Measurements from ENCODE around the gene PHLPP1. TPM values are rescaled to one million over a fixed set of nuclear protein-coding genes. Genes with fewer than 3 reads are reported as not detected.

Gene PHLPP1
- total and polyA plus RNA-seq, 2 experiments from 2014 or later: 15.7 to 73.6 TPM

DNA sequence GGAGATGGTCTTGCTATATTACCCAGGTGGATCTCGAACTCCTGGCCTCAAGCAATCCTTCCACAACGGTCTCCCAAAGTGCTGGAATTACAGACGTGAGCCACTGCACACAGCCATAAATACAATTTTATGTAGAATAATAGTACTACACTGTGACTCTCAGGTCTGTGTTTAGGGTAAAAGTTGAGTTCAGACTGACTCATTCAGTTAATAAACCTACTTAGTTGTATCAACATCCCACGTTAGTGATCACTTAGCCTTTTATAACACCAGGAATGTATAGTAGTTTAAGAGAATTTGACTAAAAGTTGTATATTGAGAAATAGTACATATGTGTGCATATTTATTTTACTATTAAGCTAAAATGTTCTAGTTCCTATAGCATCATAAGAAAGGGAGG lies 237.5 kb downstream of the PHLPP1 start (continued):
- TF ChIP-seq, protein P1, sequence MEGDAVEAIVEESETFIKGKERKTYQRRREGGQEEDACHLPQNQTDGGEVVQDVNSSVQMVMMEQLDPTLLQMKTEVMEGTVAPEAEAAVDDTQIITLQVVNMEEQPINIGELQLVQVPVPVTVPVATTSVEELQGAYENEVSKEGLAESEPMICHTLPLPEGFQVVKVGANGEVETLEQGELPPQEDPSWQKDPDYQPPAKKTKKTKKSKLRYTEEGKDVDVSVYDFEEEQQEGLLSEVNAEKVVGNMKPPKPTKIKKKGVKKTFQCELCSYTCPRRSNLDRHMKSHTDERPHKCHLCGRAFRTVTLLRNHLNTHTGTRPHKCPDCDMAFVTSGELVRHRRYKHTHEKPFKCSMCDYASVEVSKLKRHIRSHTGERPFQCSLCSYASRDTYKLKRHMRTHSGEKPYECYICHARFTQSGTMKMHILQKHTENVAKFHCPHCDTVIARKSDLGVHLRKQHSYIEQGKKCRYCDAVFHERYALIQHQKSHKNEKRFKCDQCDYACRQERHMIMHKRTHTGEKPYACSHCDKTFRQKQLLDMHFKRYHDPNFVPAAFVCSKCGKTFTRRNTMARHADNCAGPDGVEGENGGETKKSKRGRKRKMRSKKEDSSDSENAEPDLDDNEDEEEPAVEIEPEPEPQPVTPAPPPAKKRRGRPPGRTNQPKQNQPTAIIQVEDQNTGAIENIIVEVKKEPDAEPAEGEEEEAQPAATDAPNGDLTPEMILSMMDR (conservative IDR thresholded peaks at IDR 0.05; ENCODE audit: low read depth in 2 of 2): no peak
- TF ChIP-seq EZH2 (IDR thresholded peaks at IDR 0.05; ENCODE audit: low read depth, unreplicated experiment) (no peak), EZH2phosphoT487 (IDR thresholded peaks at IDR 0.05; ENCODE audit: unreplicated experiment) (no peak), STAT1 (IDR thresholded peaks at IDR 0.05; ENCODE audit: unreplicated experiment) (no peak), NANOG (IDR thresholded peaks at IDR 0.05; ENCODE audit: borderline replicate concordance) (no peak), JUNB (IDR thresholded peaks at IDR 0.05; ENCODE audit: unreplicated experiment) (no peak)
- TF ChIP-seq, protein P2, sequence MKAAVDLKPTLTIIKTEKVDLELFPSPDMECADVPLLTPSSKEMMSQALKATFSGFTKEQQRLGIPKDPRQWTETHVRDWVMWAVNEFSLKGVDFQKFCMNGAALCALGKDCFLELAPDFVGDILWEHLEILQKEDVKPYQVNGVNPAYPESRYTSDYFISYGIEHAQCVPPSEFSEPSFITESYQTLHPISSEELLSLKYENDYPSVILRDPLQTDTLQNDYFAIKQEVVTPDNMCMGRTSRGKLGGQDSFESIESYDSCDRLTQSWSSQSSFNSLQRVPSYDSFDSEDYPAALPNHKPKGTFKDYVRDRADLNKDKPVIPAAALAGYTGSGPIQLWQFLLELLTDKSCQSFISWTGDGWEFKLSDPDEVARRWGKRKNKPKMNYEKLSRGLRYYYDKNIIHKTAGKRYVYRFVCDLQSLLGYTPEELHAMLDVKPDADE (IDR thresholded peaks at IDR 0.05): no peak

DNA sequence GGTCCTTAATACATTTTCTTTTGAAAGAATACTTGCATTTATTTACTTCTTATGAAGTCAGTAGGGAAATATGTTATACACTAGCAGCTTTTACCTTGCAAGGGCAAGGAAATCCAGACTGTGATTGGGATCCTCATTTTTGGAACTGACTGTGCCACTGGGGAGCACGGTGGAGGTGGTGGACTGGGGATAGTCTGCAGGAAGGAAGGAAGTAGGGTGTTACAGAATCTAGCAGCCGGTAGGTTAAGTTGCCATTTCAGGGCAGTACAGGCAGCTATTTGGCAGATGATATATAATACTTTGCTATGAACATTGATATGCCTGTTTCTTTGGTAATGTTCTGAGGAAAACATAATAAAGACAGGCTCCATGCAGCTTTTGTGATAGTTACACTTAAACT lies 238.3 kb downstream of the PHLPP1 start:
- H3F3A ChIP-seq (replicated peaks; ENCODE audit: low read depth): no peaks in the 10 kb centered on the region
- no peak overlapping the region for H2AFZ ChIP-seq
- H3K36me3 Mint-ChIP-seq (ENCODE audit: low read depth): peaks cover 57% of the 10 kb centered on the region
- H3K9me3 Mint-ChIP-seq: peaks cover 3% of the 10 kb centered on the region; the same call in 2 of the 3 replicates
- peaks cover 8% of the 10 kb centered on the region for H3K27me3 Mint-ChIP-seq (ENCODE audit: insufficient read depth, low read depth, poor library complexity)
- no peaks in the 10 kb centered on the region for H3K79me2 ChIP-seq (replicated peaks; ENCODE audit: insufficient read depth)
- H3K4me3 Mint-ChIP-seq: no peak overlapping the region
- no peaks in the 10 kb centered on the region for H3K36me3 ChIP-seq (ENCODE audit: insufficient read depth)
- no peak overlapping the region for H3K4me3 ChIP-seq
- peaks cover 4% of the 10 kb centered on the region; the same call in 2 of the 3 replicates for H3K4me1 Mint-ChIP-seq
- H3K4me2 ChIP-seq: no peak overlapping the region
- H3K4me1 ChIP-seq (ENCODE audit: insufficient read depth): peaks cover 3% of the 10 kb centered on the region; the same call in 1 of the 2 replicates
- DNase-seq (ENCODE audit: low spot score): no peak
- no peak for TF ChIP-seq JUNB (IDR thresholded peaks at IDR 0.05; ENCODE audit: unreplicated experiment)
- no peak for TF ChIP-seq POLR2AphosphoS5 (IDR thresholded peaks at IDR 0.05; ENCODE audit: low read depth)
- TF ChIP-seq STAT1 (IDR thresholded peaks at IDR 0.05; ENCODE audit: unreplicated experiment): no peak
- H3K27ac Mint-ChIP-seq: no peak overlapping the region
- H3K27ac ChIP-seq (ENCODE audit: low read depth): no peak overlapping the region
- no peaks in the 10 kb centered on the region for H3K27me3 ChIP-seq (ENCODE audit: insufficient read depth)
- H3K9me2 ChIP-seq (ENCODE audit: insufficient read depth): no peaks in the 10 kb centered on the region
- H4K20me1 ChIP-seq (replicated peaks; ENCODE audit: insufficient read depth): no peaks in the 10 kb centered on the region; the same call in 1 of the 2 replicates
- ATAC-seq: no peak

DNA sequence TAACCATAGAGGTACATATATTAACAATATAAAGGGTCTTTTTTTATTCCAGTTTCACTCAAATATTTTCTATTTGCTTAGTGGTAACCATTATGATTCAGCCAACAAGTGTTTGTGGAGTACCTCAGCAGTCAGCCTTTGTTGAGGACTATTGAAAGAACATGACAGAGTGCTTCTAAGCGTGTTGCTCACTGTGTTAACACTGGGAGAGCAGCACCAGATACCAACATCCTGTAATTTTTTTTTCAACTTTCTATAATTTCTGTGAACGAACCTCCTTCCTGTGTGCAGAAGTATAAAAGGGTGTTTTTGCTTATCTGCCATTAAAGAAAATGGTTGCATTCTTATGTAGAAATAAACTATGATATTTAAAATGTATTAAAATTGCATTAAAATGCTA lies 239.0 kb downstream of the PHLPP1 start:
- H3K9me3 Mint-ChIP-seq: peaks cover 3% of the 10 kb centered on the region; the same call in 2 of the 3 replicates
- H3K4me1 ChIP-seq (ENCODE audit: insufficient read depth): peaks cover 3% of the 10 kb centered on the region; the same call in 1 of the 2 replicates
- ATAC-seq (peak; percentile 34; the same call in 2 of the 3 replicates), DNase-seq (ENCODE audit: low spot score) (no peak)
- H2AFZ ChIP-seq: no peak overlapping the region
- H3K27ac Mint-ChIP-seq: no peak overlapping the region
- H3K4me1 Mint-ChIP-seq: peaks cover 4% of the 10 kb centered on the region; the same call in 2 of the 3 replicates
- H3K27me3 ChIP-seq (ENCODE audit: insufficient read depth): no peaks in the 10 kb centered on the region
- no peaks in the 10 kb centered on the region for H3K36me3 ChIP-seq (ENCODE audit: insufficient read depth)
- H3K27me3 Mint-ChIP-seq (ENCODE audit: insufficient read depth, low read depth, poor library complexity): peaks cover 8% of the 10 kb centered on the region
- H3K79me2 ChIP-seq (replicated peaks; ENCODE audit: insufficient read depth): no peaks in the 10 kb centered on the region
- peaks cover 61% of the 10 kb centered on the region for H3K36me3 Mint-ChIP-seq (ENCODE audit: low read depth)
- no peaks in the 10 kb centered on the region; the same call in 1 of the 2 replicates for H4K20me1 ChIP-seq (replicated peaks; ENCODE audit: insufficient read depth)
- no peak overlapping the region for H3K4me2 ChIP-seq
- H3K9me2 ChIP-seq (ENCODE audit: insufficient read depth): no peaks in the 10 kb centered on the region
- no peak overlapping the region for H3K27ac ChIP-seq (ENCODE audit: low read depth)
- H3F3A ChIP-seq (replicated peaks; ENCODE audit: low read depth): no peaks in the 10 kb centered on the region
- no peak overlapping the region for H3K4me3 Mint-ChIP-seq
- H3K4me3 ChIP-seq: no peak overlapping the region
- TF ChIP-seq, protein P2 (IDR thresholded peaks at IDR 0.05): no peak
- TF ChIP-seq EZH2phosphoT487 (IDR thresholded peaks at IDR 0.05; ENCODE audit: unreplicated experiment): no peak
- no peak for TF ChIP-seq CREB1 (CRISPR knock-in tag; IDR thresholded peaks at IDR 0.05; ENCODE audit: low read depth)
